Measurements from ENCODE around the gene RBBP6.

Gene RBBP6

DNA sequence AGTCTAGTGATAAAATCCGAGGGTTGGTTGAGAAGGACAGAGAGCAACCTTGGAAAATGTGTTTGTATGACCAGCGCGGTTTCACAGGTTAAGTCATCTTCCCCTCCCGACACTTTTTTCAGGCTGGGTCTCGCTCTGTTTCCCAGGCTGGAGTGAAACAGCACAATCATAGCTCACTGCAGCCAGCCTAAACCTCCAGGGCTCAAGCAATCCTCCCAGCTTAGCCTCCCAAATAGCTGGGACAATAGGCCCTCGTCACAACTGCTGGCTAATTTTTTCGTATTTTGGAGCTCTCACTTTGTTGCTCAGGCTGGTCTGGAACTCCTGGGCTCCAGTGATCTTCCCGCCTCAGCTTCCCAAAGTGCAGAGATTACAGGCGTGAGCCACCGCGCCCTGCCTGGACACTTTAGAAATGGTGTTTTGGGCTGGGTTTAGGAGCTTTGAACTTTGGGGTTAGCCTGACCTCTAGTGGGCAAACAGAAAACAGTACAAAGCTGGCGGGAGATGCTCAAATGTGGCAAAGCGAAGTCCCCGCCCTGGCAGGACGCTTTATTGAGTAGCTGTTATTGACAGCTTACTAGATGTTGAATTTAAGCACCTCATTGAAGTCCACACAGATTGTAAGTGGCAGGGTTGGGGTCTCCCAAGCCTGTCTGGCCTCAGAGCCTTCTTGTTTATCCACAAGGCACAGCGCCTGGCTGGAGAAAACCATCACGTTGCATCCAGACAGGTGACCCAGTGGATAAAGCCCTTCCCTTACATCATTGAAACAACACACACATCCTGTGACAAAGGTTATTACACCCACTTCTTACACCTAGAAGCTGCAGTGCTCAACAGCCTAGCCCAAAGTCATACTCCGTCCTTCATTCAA, 34.7 kb upstream of the RBBP6 start:
- TF ChIP-seq, protein P1, sequence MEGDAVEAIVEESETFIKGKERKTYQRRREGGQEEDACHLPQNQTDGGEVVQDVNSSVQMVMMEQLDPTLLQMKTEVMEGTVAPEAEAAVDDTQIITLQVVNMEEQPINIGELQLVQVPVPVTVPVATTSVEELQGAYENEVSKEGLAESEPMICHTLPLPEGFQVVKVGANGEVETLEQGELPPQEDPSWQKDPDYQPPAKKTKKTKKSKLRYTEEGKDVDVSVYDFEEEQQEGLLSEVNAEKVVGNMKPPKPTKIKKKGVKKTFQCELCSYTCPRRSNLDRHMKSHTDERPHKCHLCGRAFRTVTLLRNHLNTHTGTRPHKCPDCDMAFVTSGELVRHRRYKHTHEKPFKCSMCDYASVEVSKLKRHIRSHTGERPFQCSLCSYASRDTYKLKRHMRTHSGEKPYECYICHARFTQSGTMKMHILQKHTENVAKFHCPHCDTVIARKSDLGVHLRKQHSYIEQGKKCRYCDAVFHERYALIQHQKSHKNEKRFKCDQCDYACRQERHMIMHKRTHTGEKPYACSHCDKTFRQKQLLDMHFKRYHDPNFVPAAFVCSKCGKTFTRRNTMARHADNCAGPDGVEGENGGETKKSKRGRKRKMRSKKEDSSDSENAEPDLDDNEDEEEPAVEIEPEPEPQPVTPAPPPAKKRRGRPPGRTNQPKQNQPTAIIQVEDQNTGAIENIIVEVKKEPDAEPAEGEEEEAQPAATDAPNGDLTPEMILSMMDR (IDR thresholded peaks at IDR 0.05; ENCODE audit: borderline replicate concordance, insufficient read depth, low read depth, low read length): peak; percentile 72

GRCh38 chr16:24505959-24506358, 33.4 kb upstream of the RBBP6 start:
- H3K4me3 ChIP-seq (ENCODE audit: low read depth, low read length): no peak overlapping the region
- TF ChIP-seq, protein P1 (IDR thresholded peaks at IDR 0.05; ENCODE audit: borderline replicate concordance, insufficient read depth, low read depth, low read length): no peak

More for the DNA sequence above, 34.7 kb upstream of the RBBP6 start:
- no peak overlapping the region for H3K4me3 ChIP-seq (ENCODE audit: low read depth, low read length)

DNA sequence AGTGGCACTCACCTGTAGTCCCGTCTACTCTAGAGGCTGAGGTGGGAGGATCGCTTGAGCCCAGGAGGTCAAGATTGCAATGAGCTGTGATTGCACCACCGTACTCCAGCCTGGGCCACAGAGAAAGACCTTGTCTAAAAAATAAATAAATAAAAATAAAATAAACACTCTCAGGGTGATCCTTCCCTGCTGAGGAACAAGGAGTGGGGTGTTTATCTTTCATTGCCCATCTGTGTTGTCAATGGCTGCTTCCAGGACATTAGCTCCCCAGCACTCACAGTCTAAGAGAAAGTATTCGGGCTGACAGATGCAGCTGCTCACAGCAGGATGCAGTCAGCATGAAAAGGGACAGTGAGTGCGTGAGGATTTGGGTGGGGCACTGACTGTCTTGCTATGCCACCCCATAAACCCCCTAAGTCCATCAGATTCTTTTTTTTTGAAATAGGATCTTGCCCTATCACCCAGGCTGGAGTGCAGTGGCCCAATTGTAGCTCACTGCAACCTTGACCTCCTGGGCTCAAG, 31.3 kb upstream of the RBBP6 start:
- no peak overlapping the region for H3K4me3 ChIP-seq (ENCODE audit: low read depth, low read length)
- TF ChIP-seq, protein P1 (IDR thresholded peaks at IDR 0.05; ENCODE audit: borderline replicate concordance, insufficient read depth, low read depth, low read length): no peak

- TF ChIP-seq, protein P1 (IDR thresholded peaks at IDR 0.05; ENCODE audit: borderline replicate concordance, insufficient read depth, low read depth, low read length): no peak
Measured at GRCh38 chr16:24508614-24509013, 30.8 kb upstream of the RBBP6 start.

GRCh38 chr16:24509536-24509935, 29.8 kb upstream of the RBBP6 start:
- TF ChIP-seq, protein P1 (IDR thresholded peaks at IDR 0.05; ENCODE audit: borderline replicate concordance, insufficient read depth, low read depth, low read length): no peak
- H3K4me3 ChIP-seq (ENCODE audit: low read depth, low read length): no peak overlapping the region

More at GRCh38 chr16:24508614-24509013, 30.8 kb upstream of the RBBP6 start:
- H3K4me3 ChIP-seq (ENCODE audit: low read depth, low read length): no peak overlapping the region

DNA sequence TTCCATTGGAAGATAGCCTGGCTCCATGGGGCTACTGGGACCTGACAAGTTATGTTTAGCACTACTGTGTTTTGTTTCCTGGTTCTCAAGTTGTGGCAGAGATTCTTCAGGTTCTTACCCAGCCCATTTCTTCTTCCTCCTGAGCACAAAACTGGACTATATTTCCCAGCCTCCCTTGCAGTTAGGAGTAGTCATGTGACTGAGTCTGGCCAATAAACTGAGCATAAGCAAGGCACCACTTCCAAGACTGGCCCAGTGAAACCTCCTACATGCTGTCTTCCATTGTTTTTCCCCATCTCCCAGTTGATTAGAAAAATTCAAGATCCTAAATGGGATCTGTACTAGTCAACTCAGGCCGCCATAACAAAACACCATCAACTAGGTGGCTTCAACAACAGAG, 28.2 kb upstream of the RBBP6 start:
- H3K4me3 ChIP-seq (ENCODE audit: low read depth, low read length): no peak overlapping the region
- TF ChIP-seq, protein P1 (IDR thresholded peaks at IDR 0.05; ENCODE audit: borderline replicate concordance, insufficient read depth, low read depth, low read length): no peak

DNA sequence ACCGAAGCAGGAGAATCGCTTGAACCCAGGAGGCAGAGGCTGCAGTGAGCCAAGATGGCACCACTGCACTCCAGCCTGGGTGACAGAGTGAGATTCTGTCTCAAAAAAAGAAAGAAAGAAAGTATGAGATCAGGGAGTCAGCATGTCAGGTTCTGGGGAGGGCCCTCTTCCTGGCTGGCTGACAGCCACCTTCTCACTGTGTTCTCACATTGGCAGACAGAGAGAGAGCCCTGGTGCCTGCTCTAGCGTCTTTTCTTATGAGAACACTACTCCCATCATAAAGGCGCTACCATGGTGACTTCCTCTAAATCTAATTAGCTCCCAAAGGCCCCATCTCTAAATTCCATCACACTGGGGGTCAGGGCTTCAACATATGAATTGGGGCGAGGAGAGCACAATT, 27.6 kb upstream of the RBBP6 start:
- TF ChIP-seq, protein P1 (IDR thresholded peaks at IDR 0.05; ENCODE audit: borderline replicate concordance, insufficient read depth, low read depth, low read length): no peak
- H3K4me3 ChIP-seq (ENCODE audit: low read depth, low read length): no peak overlapping the region

Measured in GM12875 (cell line).